Stimulated activated memory B cell treated with anti-CD40 and anti-IgM and Interleukin-4, amounts not matched to agents 10 μg/mL and 1 μg/mL and 100 μg/mL, for 72 hours (primary cell): Measurements from ENCODE around the gene AMMECR1L.
"Not testable (repeated sequence)": the region's sequence is repeated elsewhere in the genome, so short reads cannot be mapped to it uniquely, and the experiment has no call there.

Experiments
- ATAC-seq: fragments of 150-1000 bp; cut with Tn5 transposase; 2 replicates; pipeline ENCODE4 v1.10.0; 2021
- H3K27ac Mint-ChIP-seq: one replicate; pipeline ENCODE4 v1.8.0; 2022; ENCODE audit warnings: mild to moderate bottlenecking, mixed read lengths
- H3K27me3 Mint-ChIP-seq: one replicate; pipeline ENCODE4 v1.8.0; 2022; ENCODE audit warnings: mixed read lengths
- H3K36me3 Mint-ChIP-seq: one replicate; pipeline ENCODE4 v1.8.0; 2022; ENCODE audit warnings: mixed read lengths
- H3K4me1 Mint-ChIP-seq: one replicate; pipeline ENCODE4 v1.8.0; 2022; ENCODE audit warnings: mixed read lengths
- H3K4me3 Mint-ChIP-seq: one replicate; pipeline ENCODE4 v1.8.0; 2022; ENCODE audit warnings: mild to moderate bottlenecking, moderate library complexity, mixed read lengths
- H3K9me3 Mint-ChIP-seq: one replicate; pipeline ENCODE4 v1.8.0; 2022; ENCODE audit warnings: mixed read lengths

The AMMECR1L gene

GRCh38 chr2:127826708-127827107, 59.0 kb downstream of the AMMECR1L start:
- not testable (repeated sequence) for H3K4me3 Mint-ChIP-seq, H3K36me3 Mint-ChIP-seq

GRCh38 chr2:127826047-127826446, 59.7 kb downstream of the AMMECR1L start:
- Mint-ChIP-seq H3K36me3 (peaks cover 6% of the 10 kb centered on the region), H3K4me3 (no peak overlapping the region), H3K9me3 (peaks cover 13% of the 10 kb centered on the region), H3K27ac (no peak overlapping the region), H3K4me1 (peaks cover 29% of the 10 kb centered on the region), H3K27me3 (peaks cover 23% of the 10 kb centered on the region)
- no peak for ATAC-seq

More at GRCh38 chr2:127826708-127827107, 59.0 kb downstream of the AMMECR1L start:
- H3K4me1 Mint-ChIP-seq, result peaks cover 36% of the 10 kb centered on the region
- not testable (repeated sequence) for H3K27ac Mint-ChIP-seq, ATAC-seq
- peaks cover 27% of the 10 kb centered on the region for H3K27me3 Mint-ChIP-seq
- peaks cover 13% of the 10 kb centered on the region for H3K9me3 Mint-ChIP-seq

GRCh38 chr2:127820080-127820668, 65.6 kb downstream of the AMMECR1L start:
- Mint-ChIP-seq H3K27me3 (peaks cover 14% of the 10 kb centered on the region), H3K27ac (no peak overlapping the region)

GRCh38 chr2:127818794-127819425, 66.8 kb downstream of the AMMECR1L start:
- no peak for ATAC-seq
- H3K9me3 Mint-ChIP-seq, result peaks cover 21% of the 10 kb centered on the region
- no peak overlapping the region for H3K27ac Mint-ChIP-seq
- no peak overlapping the region for H3K4me3 Mint-ChIP-seq
- peaks cover 6% of the 10 kb centered on the region for H3K36me3 Mint-ChIP-seq
- H3K4me1 Mint-ChIP-seq, result no peaks in the 10 kb centered on the region
- peaks cover 14% of the 10 kb centered on the region for H3K27me3 Mint-ChIP-seq

More at GRCh38 chr2:127820080-127820668, 65.6 kb downstream of the AMMECR1L start:
- H3K4me1 Mint-ChIP-seq, result no peaks in the 10 kb centered on the region
- H3K4me3 Mint-ChIP-seq, result no peak overlapping the region
- H3K9me3 Mint-ChIP-seq, result peaks cover 21% of the 10 kb centered on the region
- peaks cover 6% of the 10 kb centered on the region for H3K36me3 Mint-ChIP-seq
- no peak for ATAC-seq

GRCh38 chr2:127818241-127818640, 67.5 kb downstream of the AMMECR1L start:
- no peak overlapping the region for H3K4me3 Mint-ChIP-seq
- no peaks in the 10 kb centered on the region for H3K4me1 Mint-ChIP-seq
- H3K9me3 Mint-ChIP-seq, result peaks cover 21% of the 10 kb centered on the region
- peaks cover 14% of the 10 kb centered on the region for H3K27me3 Mint-ChIP-seq
- no peak for ATAC-seq
- no peak overlapping the region for H3K27ac Mint-ChIP-seq
- peaks cover 6% of the 10 kb centered on the region for H3K36me3 Mint-ChIP-seq

- H3K27me3 Mint-ChIP-seq, result peaks cover 14% of the 10 kb centered on the region
- H3K36me3 Mint-ChIP-seq, result no peaks in the 10 kb centered on the region
- peaks cover 14% of the 10 kb centered on the region for H3K4me1 Mint-ChIP-seq
- H3K4me3 Mint-ChIP-seq, result no peak overlapping the region
- peaks cover 9% of the 10 kb centered on the region for H3K9me3 Mint-ChIP-seq
- no peak overlapping the region for H3K27ac Mint-ChIP-seq
- no peak for ATAC-seq
Observed at GRCh38 chr2:127814677-127815076, 71.1 kb downstream of the AMMECR1L start.

GRCh38 chr2:127812441-127812840, 73.3 kb downstream of the AMMECR1L start:
- not testable (repeated sequence) for ATAC-seq, H3K9me3 Mint-ChIP-seq, H3K27ac Mint-ChIP-seq, H3K36me3 Mint-ChIP-seq, H3K4me3 Mint-ChIP-seq, H3K27me3 Mint-ChIP-seq
- H3K4me1 Mint-ChIP-seq, result peaks cover 29% of the 10 kb centered on the region
